ENCODE data around the gene PCDHGA11. TPM values are rescaled to one million over a fixed set of nuclear protein-coding genes. Genes with fewer than 3 reads are reported as not detected.
A peak's percentile ranks its signal among the peaks of the same experiment; 100 is the strongest.
"Not testable (repeated sequence)": the region's sequence is repeated elsewhere in the genome, so short reads cannot be mapped to it uniquely, and the experiment has no call there.

Gene PCDHGA11
- total and polyA plus RNA-seq, 2 donors (not counting 3 experiments of a cell fraction or from before 2014, with no cell fraction given): 8.0 to 11.5 TPM

- DNase-seq (ENCODE audit: low read depth, low spot score); FAIRE-seq; POLR2A ChIA-PET; H3K4me1 ChIP-seq (ENCODE audit: control insufficient read depth, extremely low read depth, insufficient read depth, low read length); H4K20me1 ChIP-seq (replicated peaks; ENCODE audit: control insufficient read depth, extremely low read depth, insufficient read depth, low read length); intact Hi-C loops (cut with micrococcal nuclease); H3K36me3 ChIP-seq (ENCODE audit: control insufficient read depth in 2 of 2, extremely low read depth in 1 of 2, insufficient read depth in 2 of 2, low read length in 2 of 2); H3K4me3 ChIP-seq (replicated peaks in 1 of 3; ENCODE audit: insufficient read depth in 1 of 3, low read depth in 1 of 3, low read length in 3 of 3); H3K9me1 ChIP-seq (replicated peaks; ENCODE audit: control insufficient read depth, extremely low read depth, insufficient read depth, low read length); BruUV-seq (replicated peaks); H3K79me2 ChIP-seq (ENCODE audit: control insufficient read depth, insufficient read depth, low read length); dilution Hi-C loops (cut with MboI; ENCODE audit: extremely low pct_ligation_motif_present, low sequenced_read_pairs); H3K27ac ChIP-seq (ENCODE audit: insufficient read depth, low read depth, low read length); H3K4me2 ChIP-seq (ENCODE audit: insufficient read depth, low read length); H3K9me3 ChIP-seq (replicated peaks; ENCODE audit: control insufficient read depth, insufficient read depth, low read length); H2AFZ ChIP-seq (ENCODE audit: low read depth, low read length); H3K9ac ChIP-seq (replicated peaks; ENCODE audit: extremely low read depth, insufficient read depth, low read length): not testable (repeated sequence)
- CTCF ChIA-PET: interaction anchor here (1.2 to 11.3 kb wide), 6 partner anchors 12 to 148 kb away, joined by 3 to 335 read pairs (median 44); partner anchors contain the start of genes PCDHGA12 and PCDHGA8
- TF ChIP-seq EZH2 (IDR thresholded peaks at IDR 0.05; ENCODE audit: borderline replicate concordance, low read depth, low read length, severe bottlenecking): peak; percentile 76
- peaks cover 48 to 84% of the 10 kb centered on the region in 2 experiments for H3K27me3 ChIP-seq (ENCODE audit: control insufficient read depth in 2 of 2, insufficient read depth in 2 of 2, low read length in 2 of 2)
These were observed 6.1 kb upstream of the PCDHGA11 start for GRCh38 chr5:141414548-141415274.

- intact Hi-C loops (cut with micrococcal nuclease); H2AFZ ChIP-seq (ENCODE audit: low read depth, low read length); H4K20me1 ChIP-seq (replicated peaks; ENCODE audit: control insufficient read depth, extremely low read depth, insufficient read depth, low read length); dilution Hi-C loops (cut with MboI; ENCODE audit: extremely low pct_ligation_motif_present, low sequenced_read_pairs); H3K4me2 ChIP-seq (ENCODE audit: insufficient read depth, low read length); H3K4me1 ChIP-seq (ENCODE audit: control insufficient read depth, extremely low read depth, insufficient read depth, low read length); H3K9ac ChIP-seq (replicated peaks; ENCODE audit: extremely low read depth, insufficient read depth, low read length); FAIRE-seq; POLR2A ChIA-PET; H3K9me3 ChIP-seq (replicated peaks; ENCODE audit: control insufficient read depth, insufficient read depth, low read length); H3K79me2 ChIP-seq (ENCODE audit: control insufficient read depth, insufficient read depth, low read length); H3K27ac ChIP-seq (ENCODE audit: insufficient read depth, low read depth, low read length); H3K4me3 ChIP-seq (replicated peaks in 1 of 3; ENCODE audit: insufficient read depth in 1 of 3, low read depth in 1 of 3, low read length in 3 of 3); H3K36me3 ChIP-seq (ENCODE audit: control insufficient read depth in 2 of 2, extremely low read depth in 1 of 2, insufficient read depth in 2 of 2, low read length in 2 of 2); DNase-seq (ENCODE audit: low read depth, low spot score); BruUV-seq (replicated peaks); H3K9me1 ChIP-seq (replicated peaks; ENCODE audit: control insufficient read depth, extremely low read depth, insufficient read depth, low read length): not testable (repeated sequence)
- H3K27me3 ChIP-seq (ENCODE audit: control insufficient read depth in 2 of 2, insufficient read depth in 2 of 2, low read length in 2 of 2): peaks cover 45 to 84% of the 10 kb centered on the region in 2 experiments
- CTCF ChIA-PET: interaction anchor here (1.0 to 11.3 kb wide), 4 partner anchors 12 to 148 kb away, joined by 3 to 335 read pairs (median 32); no protein-coding TSS in a partner anchor
These were observed 5.6 kb upstream of the PCDHGA11 start for GRCh38 chr5:141415275-141415618.

All from endothelial cell of umbilical vein (primary cell).